ENCODE measurements around the gene NR1I2.

DNA sequence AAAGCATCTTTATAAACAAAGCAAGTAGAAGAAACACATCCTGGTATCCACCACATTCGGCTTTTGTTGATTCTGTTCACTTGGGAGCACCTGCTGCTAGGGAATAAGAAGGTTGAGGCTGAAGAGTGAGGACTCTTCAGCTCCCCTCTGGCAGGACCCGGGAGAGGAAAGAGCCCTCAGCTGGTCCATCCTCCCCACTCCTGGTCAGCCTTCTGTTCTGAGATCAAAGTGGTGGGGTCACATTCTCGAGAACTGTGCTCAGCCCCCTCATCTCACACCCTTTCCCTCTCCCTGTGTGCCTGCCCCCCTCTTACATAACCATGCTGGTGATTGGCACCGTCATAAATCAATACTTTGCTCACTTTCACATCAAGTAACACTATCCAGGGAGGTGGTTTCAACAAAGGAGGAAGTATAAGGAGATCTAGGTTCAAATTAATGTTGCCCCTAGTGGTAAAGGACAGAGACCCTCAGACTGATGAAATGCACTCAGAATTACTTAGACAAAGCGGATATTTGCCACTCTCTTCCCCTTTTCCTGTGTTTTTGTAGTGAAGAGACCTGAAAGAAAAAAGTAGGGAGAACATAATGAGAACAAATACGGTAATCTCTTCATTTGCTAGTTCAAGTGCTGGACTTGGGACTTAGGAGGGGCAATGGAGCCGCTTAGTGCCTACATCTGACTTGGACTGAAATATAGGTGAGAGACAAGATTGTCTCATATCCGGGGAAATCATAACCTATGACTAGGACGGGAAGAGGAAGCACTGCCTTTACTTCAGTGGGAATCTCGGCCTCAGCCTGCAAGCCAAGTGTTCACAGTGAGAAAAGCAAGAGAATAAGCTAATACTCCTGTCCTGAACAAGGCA, at the start of gene NR1I2:
- no peak for TF ChIP-seq EP300 (IDR thresholded peaks at IDR 0.05; ENCODE audit: borderline replicate concordance)
- no peak for TF ChIP-seq YY1 (IDR thresholded peaks at IDR 0.05; ENCODE audit: low read depth)
- no peak for TF ChIP-seq REST (IDR thresholded peaks at IDR 0.05; ENCODE audit: low read depth)
- no peak for TF ChIP-seq EGR1 (IDR thresholded peaks at IDR 0.05)
- no peak for TF ChIP-seq TEAD4 (IDR thresholded peaks at IDR 0.05)
- TF ChIP-seq RAD21 (IDR thresholded peaks at IDR 0.05; ENCODE audit: low read depth), result no peak
- TF ChIP-seq, protein P1, sequence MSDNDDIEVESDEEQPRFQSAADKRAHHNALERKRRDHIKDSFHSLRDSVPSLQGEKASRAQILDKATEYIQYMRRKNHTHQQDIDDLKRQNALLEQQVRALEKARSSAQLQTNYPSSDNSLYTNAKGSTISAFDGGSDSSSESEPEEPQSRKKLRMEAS (IDR thresholded peaks at IDR 0.05), result no peak
- TF ChIP-seq USF1 (IDR thresholded peaks at IDR 0.05), result no peak
- no peak for TF ChIP-seq CEBPB (IDR thresholded peaks at IDR 0.05)

All from Ishikawa (cell line).